Tibial artery (tissue), 4 donors: Measurements from ENCODE around the gene CACNA1A.
A peak's percentile ranks its signal among the peaks of the same experiment; 100 is the strongest.

Source experiments
- DNase-seq, 2 donors: peaks; one replicate each; pipeline ENCODE4 v3.0.0-alpha.2; 2019
- H3K27ac ChIP-seq, 2 donors: fragments of 200-600 bp; sonication (generic) in 1 of 2; 1 replicate in 1 of 2; 2 replicates in 1 of 2; pipeline ENCODE4 v1.5.1; 2018 to 2019; ENCODE audit warnings: mild to moderate bottlenecking in 1 of 2
- H3K27me3 ChIP-seq, 2 donors: fragments of 200-600 bp; sonication (generic) in 1 of 2; one replicate each; pipeline versions ENCODE4 v1.5.1 to v1.6.0; 2016 to 2019
- H3K36me3 ChIP-seq, 3 donors: fragments of 200-600 bp; sonication (generic) in 2 of 3; one replicate each; pipeline ENCODE4 v1.5.1; 2016 to 2019; ENCODE audit warnings: mild to moderate bottlenecking in 2 of 3
- H3K4me1 ChIP-seq, 4 donors: fragments of 200-600 bp; sonication (generic) in 2 of 4; 1 replicate in 3 of 4; 2 replicates in 1 of 4; pipeline ENCODE4 v1.5.1; 2016 to 2019
- H3K4me3 ChIP-seq, 2 donors: fragments of 200-600 bp; sonication (generic) in 1 of 2; 1 replicate in 1 of 2; 2 replicates in 1 of 2; pipeline ENCODE4 v1.5.1; 2018 to 2019; ENCODE audit warnings: mild to moderate bottlenecking in 2 of 2
- H3K9me3 ChIP-seq, 3 donors: fragments of 200-600 bp; sonication (generic) in 1 of 3; one replicate each; pipeline ENCODE4 v1.5.1; 2016 to 2019
- CTCF ChIP-seq, 2 experiments: fragments of 200-600 bp in 1 of 2; fragments of 450-650 bp in 1 of 2; IDR thresholded peaks; one replicate each; pipeline ENCODE4 v1.5.1; 2017 to 2019; ENCODE audit warnings: antibody characterized with exemption in 2 of 2, mild to moderate bottlenecking in 1 of 2, moderate library complexity in 1 of 2
- intact Hi-C: fragments of 100-400 bp; cut with DNase I; formaldehyde crosslinking; loops from one replicate; pipeline ENCODE4 v1.15.0; 2023; ENCODE audit warnings: low total_unique reads

The CACNA1A gene

GRCh38 chr19:13437919-13438618 lies 68.2 kb downstream of the CACNA1A start:
- intact Hi-C loops, result no loop called here
- Histone ChIP-seq H3K4me3 (no peak overlapping the region), H3K27ac (no peak overlapping the region), H3K9me3 (no peaks in the 10 kb centered on the region), H3K27me3 (peaks cover 0 to 8% of the 10 kb centered on the region in 2 donors), H3K4me1 (no peaks in the 10 kb centered on the region), H3K36me3 (no peaks in the 10 kb centered on the region)
- no peak for DNase-seq
- no peak for TF ChIP-seq CTCF (IDR thresholded peaks at IDR 0.05)

GRCh38 chr19:13436352-13436751 lies 69.9 kb downstream of the CACNA1A start:
- no peak for TF ChIP-seq CTCF (IDR thresholded peaks at IDR 0.05)
- Histone ChIP-seq H3K4me3 (no peak overlapping the region), H3K4me1 (no peaks in the 10 kb centered on the region), H3K9me3 (no peaks in the 10 kb centered on the region), H3K27me3 (peaks cover 0 to 8% of the 10 kb centered on the region in 2 donors), H3K27ac (no peak overlapping the region), H3K36me3 (no peaks in the 10 kb centered on the region)
- DNase-seq, result no peak
- intact Hi-C loops, result no loop called here

GRCh38 chr19:13430790-13431582 lies 75.3 kb downstream of the CACNA1A start:
- intact Hi-C loops, result loop anchor here (5.0 kb wide), 1 partner anchor 154 kb away; no protein-coding TSS in a partner anchor

GRCh38 chr19:13429563-13429962 lies 76.7 kb downstream of the CACNA1A start:
- no peak for TF ChIP-seq CTCF (IDR thresholded peaks at IDR 0.05)
- DNase-seq, result no peak

More at GRCh38 chr19:13430790-13431582, 75.3 kb downstream of the CACNA1A start:
- DNase-seq, result peak in 1 of 2 donors; percentile 32
- Histone ChIP-seq H3K4me3 (no peak overlapping the region), H3K4me1 (no peaks in the 10 kb centered on the region), H3K36me3 (no peaks in the 10 kb centered on the region), H3K27me3 (no peaks in the 10 kb centered on the region), H3K27ac (no peak overlapping the region), H3K9me3 (peaks cover 0 to 4% (median 2%) of the 10 kb centered on the region in 3 donors)
- peak; percentile 55 to 66 for TF ChIP-seq CTCF (IDR thresholded peaks at IDR 0.05)

GRCh38 chr19:13428352-13428751 lies 77.9 kb downstream of the CACNA1A start:
- Histone ChIP-seq H3K36me3 (no peaks in the 10 kb centered on the region), H3K4me3 (no peak overlapping the region), H3K27me3 (no peaks in the 10 kb centered on the region), H3K4me1 (no peaks in the 10 kb centered on the region), H3K9me3 (peaks cover 0 to 16% (median 13%) of the 10 kb centered on the region in 3 donors), H3K27ac (no peak overlapping the region)
- TF ChIP-seq CTCF (IDR thresholded peaks at IDR 0.05), result peak; percentile 9 to 13
- DNase-seq, result no peak
- intact Hi-C loops, result no loop called here

More at GRCh38 chr19:13429563-13429962, 76.7 kb downstream of the CACNA1A start:
- Histone ChIP-seq H3K27ac (no peak overlapping the region), H3K4me3 (no peak overlapping the region), H3K4me1 (no peaks in the 10 kb centered on the region), H3K36me3 (no peaks in the 10 kb centered on the region), H3K27me3 (no peaks in the 10 kb centered on the region), H3K9me3 (peaks cover 0 to 16% (median 13%) of the 10 kb centered on the region in 3 donors)
- intact Hi-C loops, result no loop called here
